ENCODE data around the gene RBM4. TPM values are rescaled to one million over a fixed set of nuclear protein-coding genes. Genes with fewer than 3 reads are reported as not detected.

The RBM4 gene
- total RNA-seq, 1 experiment from 2014 or later: 164 TPM

DNA sequence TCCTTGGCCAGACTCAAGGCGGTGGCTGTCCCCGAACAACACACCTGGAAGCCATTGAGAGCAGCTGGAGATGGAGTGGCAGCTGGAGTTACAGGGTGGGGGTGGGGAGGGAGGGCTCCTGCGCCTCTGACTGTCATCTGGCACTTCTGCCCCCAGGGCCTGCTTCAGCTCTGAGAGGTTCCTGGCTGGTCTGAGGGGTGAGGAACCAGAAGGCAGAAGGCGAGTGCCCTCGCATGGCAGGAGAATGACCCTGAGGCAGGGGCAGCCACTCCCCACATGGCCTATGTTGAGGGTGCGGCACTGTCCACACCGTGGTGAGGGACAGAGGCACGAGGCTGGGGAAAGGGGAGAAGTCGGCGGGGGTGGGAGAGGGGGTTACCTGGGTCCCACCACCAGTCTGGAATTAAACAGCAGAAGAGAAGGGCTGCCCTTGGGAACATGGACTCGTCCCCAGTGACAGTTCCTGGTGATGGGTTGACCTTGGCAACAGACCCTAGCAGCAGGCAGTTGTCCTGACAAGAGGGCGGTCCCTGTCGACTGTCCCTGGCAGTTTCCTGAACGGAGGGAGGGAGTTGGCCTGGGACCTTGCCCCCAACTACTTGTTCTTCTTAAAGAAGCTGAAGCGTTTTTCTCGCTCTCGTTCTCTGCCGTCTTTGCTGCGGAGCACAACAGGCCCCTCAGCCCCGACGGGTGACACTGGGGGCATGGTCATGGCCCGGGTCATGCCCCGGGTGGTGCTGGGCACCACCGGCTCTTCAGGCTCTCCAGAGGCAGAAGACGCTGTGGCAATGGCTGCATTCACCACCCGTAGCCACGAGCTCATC lies 47.0 kb downstream of the RBM4 start:
- Histone ChIP-seq H3K4me1 (ENCODE audit: insufficient read depth, low read length) (no peaks in the 10 kb centered on the region), H3K9me3 (ENCODE audit: low read length) (no peaks in the 10 kb centered on the region), H3F3A (ENCODE audit: low read length, unreplicated experiment) (no peaks in the 10 kb centered on the region), H3K27ac (ENCODE audit: low read length) (no peak overlapping the region), H3K9ac (ENCODE audit: low read length) (no peak overlapping the region), H3K36me3 (ENCODE audit: low read depth, low read length) (peaks cover 8% of the 10 kb centered on the region; the same call in 1 of the 2 replicates), H3K4me2 (ENCODE audit: low read length) (no peak overlapping the region), H3K4me3 (ENCODE audit: low read length) (no peak overlapping the region), H2AFZ (ENCODE audit: low read length) (no peak overlapping the region), H3K27me3 (ENCODE audit: low read length) (no peaks in the 10 kb centered on the region), H3K79me2 (ENCODE audit: low read length) (no peaks in the 10 kb centered on the region), H3K9me2 (replicated peaks; ENCODE audit: low read length) (no peaks in the 10 kb centered on the region), H4K20me1 (ENCODE audit: low read length) (no peaks in the 10 kb centered on the region)
- TF ChIP-seq EZH2phosphoT487 (IDR thresholded peaks at IDR 0.05; ENCODE audit: borderline replicate concordance, low read length) (no peak), EZH2 (IDR thresholded peaks at IDR 0.05; ENCODE audit: low read length, unreplicated experiment) (no peak)
- TF ChIP-seq, protein P1, sequence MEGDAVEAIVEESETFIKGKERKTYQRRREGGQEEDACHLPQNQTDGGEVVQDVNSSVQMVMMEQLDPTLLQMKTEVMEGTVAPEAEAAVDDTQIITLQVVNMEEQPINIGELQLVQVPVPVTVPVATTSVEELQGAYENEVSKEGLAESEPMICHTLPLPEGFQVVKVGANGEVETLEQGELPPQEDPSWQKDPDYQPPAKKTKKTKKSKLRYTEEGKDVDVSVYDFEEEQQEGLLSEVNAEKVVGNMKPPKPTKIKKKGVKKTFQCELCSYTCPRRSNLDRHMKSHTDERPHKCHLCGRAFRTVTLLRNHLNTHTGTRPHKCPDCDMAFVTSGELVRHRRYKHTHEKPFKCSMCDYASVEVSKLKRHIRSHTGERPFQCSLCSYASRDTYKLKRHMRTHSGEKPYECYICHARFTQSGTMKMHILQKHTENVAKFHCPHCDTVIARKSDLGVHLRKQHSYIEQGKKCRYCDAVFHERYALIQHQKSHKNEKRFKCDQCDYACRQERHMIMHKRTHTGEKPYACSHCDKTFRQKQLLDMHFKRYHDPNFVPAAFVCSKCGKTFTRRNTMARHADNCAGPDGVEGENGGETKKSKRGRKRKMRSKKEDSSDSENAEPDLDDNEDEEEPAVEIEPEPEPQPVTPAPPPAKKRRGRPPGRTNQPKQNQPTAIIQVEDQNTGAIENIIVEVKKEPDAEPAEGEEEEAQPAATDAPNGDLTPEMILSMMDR (conservative IDR thresholded peaks at IDR 0.05; ENCODE audit: low read depth, low read length): no peak
- BruUV-seq (replicated peaks): no TSS peak
- POLR2A ChIA-PET (ENCODE audit: unreplicated experiment): interaction anchor here (0.6 kb wide), 1 partner anchor 1518 kb away, joined by 4 read pairs; no protein-coding TSS in a partner anchor
- intact Hi-C loops (cut with micrococcal nuclease): no loop called here
- DNase-seq: no peak
- CTCF ChIA-PET: no interaction called here
- no peak for ATAC-seq

DNA sequence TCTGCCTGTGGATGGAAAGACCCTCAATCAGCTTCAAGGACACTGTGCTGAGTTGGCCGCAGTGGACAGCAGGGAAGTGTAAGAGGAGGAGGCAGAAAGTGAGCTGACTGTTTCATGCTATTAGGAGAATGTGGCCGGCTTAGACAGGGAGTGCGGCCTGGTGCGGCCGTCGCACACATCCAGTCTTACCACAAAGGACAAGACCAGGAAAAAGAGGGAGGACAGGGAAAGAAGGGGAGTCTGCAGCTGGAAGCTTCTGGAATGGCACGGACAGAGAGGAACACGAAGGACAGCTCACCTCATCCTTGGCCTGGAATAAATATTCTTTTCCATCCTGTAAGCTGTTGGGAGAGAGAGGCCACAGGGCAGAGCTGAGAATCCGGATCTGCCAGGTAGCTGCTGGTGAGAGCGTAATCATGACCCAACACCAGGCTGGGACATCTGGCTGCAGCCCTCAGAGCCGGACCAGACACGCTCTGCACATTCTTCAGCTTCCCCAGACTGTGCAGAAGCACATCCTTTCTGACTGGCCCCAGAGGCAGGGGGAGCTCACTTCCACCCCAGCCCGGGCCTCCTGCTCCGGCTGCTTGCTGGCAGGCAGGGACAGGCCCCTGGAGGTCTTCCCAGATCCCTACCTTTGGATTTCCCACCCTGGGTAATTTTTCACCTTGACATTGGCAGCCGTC lies 47.7 kb downstream of the RBM4 start:
- TF ChIP-seq EZH2 (IDR thresholded peaks at IDR 0.05; ENCODE audit: low read length, unreplicated experiment): no peak
- TF ChIP-seq, protein P1 (conservative IDR thresholded peaks at IDR 0.05; ENCODE audit: low read depth, low read length): no peak
- no peak for TF ChIP-seq EZH2phosphoT487 (IDR thresholded peaks at IDR 0.05; ENCODE audit: borderline replicate concordance, low read length)
- H3K9me3 ChIP-seq (ENCODE audit: low read length): no peaks in the 10 kb centered on the region
- no TSS peak for BruUV-seq (replicated peaks)
- H3K27ac ChIP-seq (ENCODE audit: low read length): no peak overlapping the region
- H3K27me3 ChIP-seq (ENCODE audit: low read length): no peaks in the 10 kb centered on the region
- ChIA-PET CTCF (no interaction called here), POLR2A (ENCODE audit: unreplicated experiment) (interaction anchor here (0.6 kb wide), 1 partner anchor 1518 kb away, joined by 4 read pairs; no protein-coding TSS in a partner anchor)
- H2AFZ ChIP-seq (ENCODE audit: low read length): no peak overlapping the region
- H3K4me3 ChIP-seq (ENCODE audit: low read length): no peak overlapping the region
- no peaks in the 10 kb centered on the region for H4K20me1 ChIP-seq (ENCODE audit: low read length)
- peaks cover 9% of the 10 kb centered on the region; the same call in 1 of the 2 replicates for H3K36me3 ChIP-seq (ENCODE audit: low read depth, low read length)
- H3F3A ChIP-seq (ENCODE audit: low read length, unreplicated experiment): no peaks in the 10 kb centered on the region
- DNase-seq (no peak), ATAC-seq (peak; percentile 8; the same call in 1 of the 2 replicates)
- intact Hi-C loops (cut with micrococcal nuclease): no loop called here
- H3K79me2 ChIP-seq (ENCODE audit: low read length): no peaks in the 10 kb centered on the region
- no peaks in the 10 kb centered on the region for H3K4me1 ChIP-seq (ENCODE audit: insufficient read depth, low read length)
- H3K9me2 ChIP-seq (replicated peaks; ENCODE audit: low read length): no peaks in the 10 kb centered on the region
- no peak overlapping the region for H3K9ac ChIP-seq (ENCODE audit: low read length)
- H3K4me2 ChIP-seq (ENCODE audit: low read length): no peak overlapping the region
